Heart right ventricle (tissue), 16 donors: ENCODE data around the gene CHMP2A. TPM values are rescaled to one million over a fixed set of nuclear protein-coding genes. Genes with fewer than 3 reads are reported as not detected.

Experiments used
- ATAC-seq, 8 donors: fragments of 200-7000 bp; cut with Tn5 transposase; one replicate each; pipeline ENCODE4 v1.9.1; 2020; ENCODE audit warnings: mild to moderate bottlenecking in 8 of 8, moderate library complexity in 8 of 8, moderate number of reproducible peaks in 1 of 8
- DNase-seq, 2 donors: peaks; one replicate each; pipeline ENCODE4 v3.0.0-alpha.2; 2020
- H3K27ac ChIP-seq, 10 donors: fragments of 200-600 bp; sonication (generic) in 2 of 10; one replicate each; pipeline versions ENCODE4 v1.5.0 to v1.8.0; 2020 to 2022; ENCODE audit warnings: mild to moderate bottlenecking in 3 of 10
- H3K27me3 ChIP-seq, 7 donors: fragments of 200-600 bp; one replicate each; pipeline ENCODE4 v1.8.0; 2021 to 2022; ENCODE audit warnings: mild to moderate bottlenecking in 2 of 7
- H3K36me3 ChIP-seq, 9 donors: fragments of 200-600 bp; sonication (generic) in 1 of 9; one replicate each; pipeline versions ENCODE4 v1.5.0 to v1.8.0; 2020 to 2022; ENCODE audit warnings: mild to moderate bottlenecking in 2 of 9
- H3K4me1 ChIP-seq, 9 donors: fragments of 200-600 bp; sonication (generic) in 1 of 9; one replicate each; pipeline versions ENCODE4 v1.5.0 to v1.8.0; 2020 to 2022; ENCODE audit warnings: mild to moderate bottlenecking in 4 of 9
- H3K4me3 ChIP-seq, 10 donors: fragments of 200-600 bp; sonication (generic) in 2 of 10; one replicate each; pipeline versions ENCODE4 v1.5.0 to v1.8.0; 2020 to 2022; ENCODE audit warnings: mild to moderate bottlenecking in 7 of 10, moderate library complexity in 2 of 10
- H3K9me3 ChIP-seq, 11 donors: fragments of 200-600 bp in 10 of 11; sonication (generic) in 2 of 11; one replicate each; pipeline versions ENCODE4 v1.5.0 to v1.8.0; 2013 to 2022; ENCODE audit warnings: mild to moderate bottlenecking in 2 of 11, control low read depth in 1 of 11, moderate library complexity in 1 of 11
- WGBS, 2 donors: extraction: QIAGEN DNeasy Blood & Tissue Kit; methylation state at CpG; one replicate each; pipeline ENCODE4 v1.1.7; 2013; ENCODE audit warnings: inconsistent platforms in 1 of 2; 5-methylcytosine and 5-hydroxymethylcytosine counted together
- intact Hi-C, 10 donors: fragments of 100-400 bp; cut with DNase I; formaldehyde crosslinking; loops; one replicate each; pipeline versions ENCODE4 v1.11.1 to v1.14.2; 2022
- polyA plus RNA-seq, 2 donors: library from polyadenylated mRNA; stranded (reverse); fragments of 200-250 nt; gene quantifications; one replicate each; pipeline ENCODE4 v1.2.3, GENCODE V29; 2013
- total RNA-seq, 10 donors: library from RNA; stranded (reverse); fragmentation: NEBNext Ultra II Directional in 3 of 10; extraction: Animal tissue kit (Norgen Biotek cat#: 25700) in 3 of 10; gene quantifications; one replicate each; pipeline versions ENCODE4 v1.2.1 to v1.2.4, GENCODE V29; 2021 to 2023
- TF ChIP-seq, protein P1 (sequence below), 9 donors: fragments of 200-600 bp; sonication (generic) in 2 of 9; IDR thresholded peaks; one replicate each; pipeline versions ENCODE4 v1.5.0 to v1.8.0; 2021 to 2022; ENCODE audit warnings: antibody characterized with exemption in 9 of 9, mild to moderate bottlenecking in 5 of 9, moderate library complexity in 1 of 9
- donor health status: Arrhythmogenic right ventricular cardiomyopathy.
- donor health status: ischemic (EF 13 %, LVEDD 7.1; RV severe dilation, severe dysfunction).
- donor health status: healthy with polysubstance abuse.
- donor health status: DM: no; HTN: yes; CAD: no.
- donor health status: DM: no; HTN: no; CAD: no.
- donor health status: ischemic (EF 25% LVEDD 6.9; RV normal size, moderate dysfunction).
- donor health status: ischemic (EF 25% LVEDD 5.7; RV mildly dilated, moderate dysfunction).
- donor health status: healthy.
- donor health status: DM: yes; HTN: yes; CAD: no.
- donor health status: Ischemic cardiomyopathy.
- donor health status: ischemic (EF 35%, LVEDD 5.7; RV mildly dilated, moderate dysfunction).
- donor health status: nonischemic (EF 11% LVEDD 7.7; RV severe dilation, severe dysfunction).
- donor health status: DM: yes; HTN: yes; CAD: no.
- donor health status: PGD.
- donor health status: ischemic (EF 29% LVEDD 5.4; RV normal size, mild dysfunction).
- donor health status: nonischemic (EF 23%, LVEDD 6.1; RV moderate dilation, normal function).

CHMP2A gene
- total and polyA plus RNA-seq, 12 donors = 123 to 349 (median 133) TPM

DNA sequence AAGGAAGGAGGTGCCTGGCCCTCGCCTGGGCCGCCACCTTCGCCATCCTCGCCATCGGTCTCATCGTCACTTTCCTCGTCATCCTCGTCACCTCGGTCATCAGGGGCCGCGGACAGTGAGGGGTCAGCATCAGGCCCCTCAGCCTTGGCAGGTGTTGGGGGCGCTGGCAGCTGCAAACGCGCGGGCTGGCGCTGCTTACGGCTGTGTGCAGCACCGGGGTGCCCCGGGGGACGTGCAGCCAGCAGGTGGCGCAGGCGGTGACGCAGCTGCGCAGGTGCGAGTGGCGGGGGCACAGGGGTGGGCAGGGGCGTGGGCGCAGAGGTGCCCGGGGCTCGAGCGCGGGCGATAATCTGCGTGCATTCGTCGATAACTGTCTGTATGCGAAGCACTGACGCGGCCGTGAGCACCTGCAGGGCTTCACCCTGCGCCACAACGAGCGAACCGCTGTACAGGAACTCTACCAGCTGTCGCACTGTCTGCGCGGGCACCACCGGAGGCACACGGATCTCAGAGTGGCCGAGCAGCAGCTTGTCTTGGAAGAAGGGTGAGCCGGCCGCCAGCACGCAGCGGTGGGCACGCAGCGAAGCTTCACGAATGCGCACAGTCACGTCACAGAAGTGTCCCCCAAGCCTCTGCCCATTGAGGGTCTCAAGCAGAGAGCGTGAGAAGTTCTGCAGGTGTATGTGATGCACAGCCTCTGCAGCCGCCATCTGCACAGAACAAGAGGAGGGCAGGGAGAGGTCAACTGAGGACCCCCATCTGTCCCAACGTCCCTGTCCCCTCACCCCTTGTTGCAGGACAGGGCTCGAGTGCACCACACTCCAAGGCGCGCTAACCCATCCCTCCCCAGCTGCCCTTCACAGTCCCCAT, 37.7 kb downstream of the CHMP2A start:
- Histone ChIP-seq H3K27me3 (no peaks in the 10 kb centered on the region), H3K27ac (no peak overlapping the region), H3K36me3 (peaks cover 0 to 32% (median 16%) of the 10 kb centered on the region in 9 donors), H3K4me3 (no peak overlapping the region), H3K4me1 (peaks cover 11 to 66% (median 46%) of the 10 kb centered on the region in 9 donors), H3K9me3 (no peaks in the 10 kb centered on the region)
- 90 to 93% methylated on average over 65 of the region's 65 CpGs for WGBS, 2 donors
- intact Hi-C loops = no loop called here
- TF ChIP-seq, protein P1, sequence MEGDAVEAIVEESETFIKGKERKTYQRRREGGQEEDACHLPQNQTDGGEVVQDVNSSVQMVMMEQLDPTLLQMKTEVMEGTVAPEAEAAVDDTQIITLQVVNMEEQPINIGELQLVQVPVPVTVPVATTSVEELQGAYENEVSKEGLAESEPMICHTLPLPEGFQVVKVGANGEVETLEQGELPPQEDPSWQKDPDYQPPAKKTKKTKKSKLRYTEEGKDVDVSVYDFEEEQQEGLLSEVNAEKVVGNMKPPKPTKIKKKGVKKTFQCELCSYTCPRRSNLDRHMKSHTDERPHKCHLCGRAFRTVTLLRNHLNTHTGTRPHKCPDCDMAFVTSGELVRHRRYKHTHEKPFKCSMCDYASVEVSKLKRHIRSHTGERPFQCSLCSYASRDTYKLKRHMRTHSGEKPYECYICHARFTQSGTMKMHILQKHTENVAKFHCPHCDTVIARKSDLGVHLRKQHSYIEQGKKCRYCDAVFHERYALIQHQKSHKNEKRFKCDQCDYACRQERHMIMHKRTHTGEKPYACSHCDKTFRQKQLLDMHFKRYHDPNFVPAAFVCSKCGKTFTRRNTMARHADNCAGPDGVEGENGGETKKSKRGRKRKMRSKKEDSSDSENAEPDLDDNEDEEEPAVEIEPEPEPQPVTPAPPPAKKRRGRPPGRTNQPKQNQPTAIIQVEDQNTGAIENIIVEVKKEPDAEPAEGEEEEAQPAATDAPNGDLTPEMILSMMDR (IDR thresholded peaks at IDR 0.05) = no peak
- ATAC-seq (no peak), DNase-seq (no peak)

DNA sequence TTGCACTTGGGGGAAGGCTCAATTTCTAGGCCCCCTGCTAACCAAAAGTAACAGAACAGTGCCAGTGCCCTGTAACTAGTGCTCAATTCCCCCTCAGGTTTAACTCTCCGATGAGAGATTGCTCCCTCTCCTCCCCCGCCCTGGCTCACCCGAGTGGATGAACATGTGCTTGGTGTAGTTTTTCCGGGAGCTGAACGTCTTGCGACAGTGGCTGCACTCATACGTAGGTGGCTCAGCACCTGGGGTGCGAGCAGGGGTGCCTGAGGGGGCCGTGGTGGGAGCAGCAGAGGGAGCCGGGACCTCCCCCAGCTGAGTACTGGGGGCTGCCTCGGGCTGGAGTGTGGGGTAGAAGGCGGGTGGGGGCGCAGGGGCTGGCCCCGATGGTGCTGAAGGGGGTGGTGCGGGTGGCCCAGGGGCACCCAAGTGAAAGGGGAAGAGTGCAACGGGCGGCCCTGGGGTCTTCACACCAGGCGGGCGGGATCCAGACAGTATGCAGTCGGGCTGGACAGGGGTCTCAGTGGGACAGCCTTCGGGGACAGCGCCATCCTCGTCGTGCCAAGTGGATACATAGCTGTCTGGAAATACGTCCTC, 38.6 kb downstream of the CHMP2A start:
- no peak for DNase-seq
- peaks cover 11 to 64% (median 46%) of the 10 kb centered on the region in 9 donors for H3K4me1 ChIP-seq
- no peak for ATAC-seq
- H3K27ac ChIP-seq = no peak overlapping the region
- TF ChIP-seq, protein P1 (IDR thresholded peaks at IDR 0.05) = no peak
- H3K27me3 ChIP-seq = no peaks in the 10 kb centered on the region
- H3K4me3 ChIP-seq = no peak overlapping the region
- intact Hi-C loops = no loop called here
- peaks cover 0 to 32% (median 16%) of the 10 kb centered on the region in 9 donors for H3K36me3 ChIP-seq
- WGBS, 2 donors = 87 to 88% methylated on average over 25 of the region's 25 CpGs
- no peaks in the 10 kb centered on the region for H3K9me3 ChIP-seq

DNA sequence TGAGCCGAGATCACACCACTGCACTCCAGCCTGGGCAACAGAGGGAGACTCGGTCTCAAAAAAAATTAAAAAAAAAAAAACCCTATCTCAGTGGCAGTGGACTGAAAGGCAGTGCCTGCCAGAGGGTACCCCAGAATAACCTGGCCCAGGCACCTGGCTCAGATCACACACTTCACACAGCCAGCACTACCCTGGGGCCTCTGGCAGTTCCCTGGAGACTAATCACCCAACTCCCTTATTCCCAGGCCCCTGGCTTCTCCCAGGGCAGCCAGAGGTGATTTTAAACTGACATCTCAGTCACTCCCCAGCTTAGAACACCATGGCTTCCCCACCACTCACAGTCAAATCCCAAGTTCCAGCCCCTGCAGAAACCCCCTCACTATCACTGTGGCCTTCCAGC, 39.6 kb downstream of the CHMP2A start:
- no peak for DNase-seq
- Histone ChIP-seq H3K4me3 (no peak overlapping the region), H3K9me3 (no peaks in the 10 kb centered on the region), H3K36me3 (peaks cover 0 to 32% (median 16%) of the 10 kb centered on the region in 9 donors), H3K4me1 (peaks cover 11 to 56% (median 39%) of the 10 kb centered on the region in 9 donors), H3K27me3 (no peaks in the 10 kb centered on the region), H3K27ac (no peak overlapping the region)
- WGBS, 2 donors = 85 to 89% methylated on average over 2 of the region's 2 CpGs
- intact Hi-C loops = no loop called here
- no peak for ATAC-seq
- TF ChIP-seq, protein P1 (IDR thresholded peaks at IDR 0.05) = no peak

DNA sequence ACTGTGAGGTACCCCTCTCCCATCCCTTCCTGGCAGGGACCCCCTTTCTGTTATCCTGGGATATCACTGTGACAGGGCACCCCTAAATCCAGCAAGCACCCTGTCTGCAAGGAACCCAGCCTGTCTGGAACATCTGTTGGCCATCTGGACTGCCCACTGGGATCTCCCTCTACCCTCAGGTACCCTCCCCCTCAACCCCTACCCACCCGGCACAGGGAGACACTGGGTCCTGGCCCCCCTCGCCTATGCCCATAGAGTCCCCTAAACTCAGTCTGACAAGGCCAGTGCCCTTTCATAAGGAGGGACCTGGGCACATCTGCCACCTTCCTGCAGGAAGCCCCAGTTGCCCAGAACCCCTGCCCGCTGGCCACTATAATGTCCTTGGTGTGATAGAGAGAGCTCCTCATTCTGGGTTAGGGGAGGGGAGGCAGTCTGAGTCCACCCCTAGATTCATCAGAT, 40.3 kb downstream of the CHMP2A start:
- Histone ChIP-seq H3K27me3 (no peaks in the 10 kb centered on the region), H3K9me3 (no peaks in the 10 kb centered on the region), H3K4me3 (peak overlapping the region in 8 of 10 donors; percentile 30 to 54 (median 50)), H3K27ac (peak overlapping the region in 6 of 10 donors; percentile 30 to 72 (median 58)), H3K4me1 (peaks cover 11 to 54% (median 39%) of the 10 kb centered on the region in 9 donors), H3K36me3 (peaks cover 0 to 32% (median 16%) of the 10 kb centered on the region in 9 donors)
- ATAC-seq (no peak), DNase-seq (no peak)
- WGBS, 2 donors = 71 to 81% methylated on average over 3 of the region's 3 CpGs
- intact Hi-C loops = no loop called here
- TF ChIP-seq, protein P1 (IDR thresholded peaks at IDR 0.05) = no peak
